Activated naive CD4-positive, alpha-beta T cell treated with Interleukin-2 at 50 U/mL for 16 hours (primary cell): ENCODE data around the gene DENND2A.
"Not testable (repeated sequence)": the region's sequence is repeated elsewhere in the genome, so short reads cannot be mapped to it uniquely, and the experiment has no call there.

Source experiments
- DNase-seq: peaks from one replicate; pipeline ENCODE4 v3.0.0-alpha.2; 2020

The DENND2A gene

DNA sequence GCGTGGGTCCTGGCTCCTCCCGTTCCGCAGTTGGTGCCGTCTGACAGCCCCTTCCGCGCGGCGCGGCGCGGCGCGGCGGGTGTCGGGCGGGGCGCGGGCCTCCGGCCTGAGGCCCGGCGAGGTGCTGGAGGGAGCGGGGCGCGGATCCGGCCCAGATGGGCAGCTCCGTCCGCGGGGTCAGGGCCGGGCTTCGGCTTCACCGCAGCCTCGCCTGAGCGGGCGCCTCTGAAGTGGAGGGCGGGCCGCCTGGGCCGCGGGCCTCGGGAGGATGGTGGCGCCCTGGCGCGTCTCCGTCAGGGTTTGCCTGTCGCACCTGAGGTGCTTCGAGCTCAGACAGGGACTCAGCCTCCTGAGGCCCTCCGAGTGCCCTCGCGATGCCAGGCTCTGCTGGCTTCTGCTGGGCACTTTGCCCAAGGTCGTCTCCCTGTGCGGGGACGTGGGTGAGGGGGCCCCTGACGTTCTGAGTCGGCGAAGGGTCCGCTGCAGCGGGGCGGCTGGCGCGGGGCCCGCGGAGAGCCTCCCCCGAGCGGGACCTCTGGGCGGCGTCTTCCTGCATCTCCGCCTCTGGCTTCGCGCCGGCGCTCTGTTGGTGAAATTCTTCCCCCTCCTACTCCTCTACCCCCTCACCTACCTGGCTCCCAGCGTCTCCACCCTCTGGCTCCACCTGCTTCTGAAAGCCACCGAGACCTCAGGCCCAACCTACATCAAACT lies 32.6 kb upstream of the DENND2A start:
- peak; percentile 62 for DNase-seq

DNA sequence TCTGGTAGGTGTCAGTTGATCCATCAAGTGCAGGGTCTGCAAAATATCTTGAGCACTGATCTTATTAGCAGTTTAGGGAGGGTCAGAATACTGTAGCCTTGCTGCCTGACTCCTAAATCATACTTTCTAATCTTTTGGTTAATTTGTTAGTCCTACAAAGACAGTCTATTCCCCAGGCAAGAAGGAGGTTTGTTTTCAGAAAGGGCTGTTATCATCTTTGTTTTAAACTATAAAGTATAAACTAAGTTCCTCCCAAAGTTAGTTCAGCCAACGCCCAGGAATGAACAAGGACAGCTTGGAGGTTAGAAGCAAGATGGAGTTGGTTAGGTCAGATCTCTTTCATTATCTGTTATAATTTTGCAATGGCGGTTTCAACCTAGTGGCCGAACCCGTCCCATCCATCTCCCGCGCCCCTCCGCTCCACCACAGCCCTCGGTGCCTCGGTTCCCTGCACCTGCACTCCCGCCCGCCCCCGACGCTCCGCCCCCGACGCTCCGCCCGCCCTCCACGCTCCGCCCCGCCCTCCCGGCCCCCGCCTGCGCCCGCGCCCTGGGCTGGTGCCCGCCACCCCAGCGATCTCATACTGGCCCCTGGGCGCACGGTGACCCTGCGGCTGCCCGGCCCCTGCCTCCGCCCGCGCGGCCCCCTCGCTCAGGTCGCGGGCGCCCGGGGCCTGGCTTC lies 31.9 kb upstream of the DENND2A start, which contains the start of gene ADCK2:
TSS of gene ADCK2 (plus strand) at position 564 of the 681 bp plus-strand sequence. CDS start 386 bp downstream, outside the sequence.
- DNase-seq, result peak; percentile 61

DNA sequence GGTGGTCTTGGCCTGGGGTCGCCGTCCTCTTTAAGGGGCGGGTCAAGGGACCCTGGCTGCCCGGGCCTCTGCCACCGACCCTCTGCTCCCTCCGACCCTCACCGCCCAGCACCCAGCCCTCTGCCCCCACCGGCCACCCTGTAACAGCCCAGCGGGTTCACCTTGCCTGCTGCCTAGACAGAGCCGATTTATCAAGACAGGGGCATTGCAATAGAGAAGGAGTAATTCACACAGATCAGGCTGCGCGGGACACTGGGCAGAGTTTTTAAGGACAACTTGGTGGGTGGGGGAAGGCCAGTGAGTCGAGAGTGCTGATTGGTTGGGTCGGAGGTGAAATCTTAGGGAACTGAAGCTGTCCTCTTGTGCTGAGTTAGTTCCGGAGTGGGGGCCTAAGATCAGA lies 31.4 kb upstream of the DENND2A start:
- DNase-seq, result no peak

DNA sequence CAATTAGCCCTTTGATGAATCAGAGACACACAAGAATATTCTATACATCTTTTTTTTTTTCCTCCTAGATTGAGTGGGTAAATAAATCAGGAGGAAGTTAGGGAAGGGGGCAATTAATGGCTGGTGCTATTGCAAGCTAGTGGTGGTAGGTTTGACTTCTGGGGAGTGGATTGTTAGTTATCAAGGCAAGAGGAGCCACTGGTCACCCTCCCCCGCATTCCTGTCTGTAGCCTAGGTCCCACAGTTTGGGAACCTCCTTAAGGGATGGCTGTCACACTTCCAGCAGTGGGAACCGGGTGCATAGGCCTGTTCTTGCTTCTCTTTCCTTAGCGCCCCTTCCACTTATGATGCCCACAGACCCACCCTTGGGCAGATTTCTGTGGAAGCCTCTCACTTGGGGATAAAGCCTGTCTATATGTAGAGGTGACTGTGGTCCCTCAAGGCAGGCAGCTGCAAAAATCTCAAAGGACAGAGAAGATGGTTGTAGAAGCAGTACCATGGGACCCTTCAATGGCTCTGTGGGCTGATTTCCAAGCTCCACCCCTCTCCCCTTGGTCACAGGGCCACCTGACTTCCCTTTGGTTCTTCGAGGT lies 29.8 kb upstream of the DENND2A start:
- no peak for DNase-seq

DNA sequence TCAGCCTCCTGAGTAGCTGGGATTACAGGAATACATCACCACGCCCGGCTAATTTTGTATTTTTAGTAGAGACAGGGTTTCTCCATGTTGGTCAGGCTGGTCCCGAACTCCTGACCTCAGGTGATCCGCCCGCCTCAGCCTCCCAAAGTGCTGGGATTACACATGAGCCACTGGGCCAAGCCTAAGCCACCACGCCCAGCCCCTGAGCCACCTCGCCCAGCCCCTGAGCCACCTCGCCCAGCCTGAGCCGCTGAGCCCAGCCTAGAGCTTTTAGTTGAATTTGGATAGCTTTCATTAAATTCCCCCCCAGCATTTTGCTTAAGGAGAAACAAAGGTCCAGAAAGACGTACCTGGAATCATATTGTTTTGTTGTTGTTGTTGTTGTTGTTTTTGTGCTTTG lies 29.2 kb upstream of the DENND2A start:
- not testable (repeated sequence) for DNase-seq

DNA sequence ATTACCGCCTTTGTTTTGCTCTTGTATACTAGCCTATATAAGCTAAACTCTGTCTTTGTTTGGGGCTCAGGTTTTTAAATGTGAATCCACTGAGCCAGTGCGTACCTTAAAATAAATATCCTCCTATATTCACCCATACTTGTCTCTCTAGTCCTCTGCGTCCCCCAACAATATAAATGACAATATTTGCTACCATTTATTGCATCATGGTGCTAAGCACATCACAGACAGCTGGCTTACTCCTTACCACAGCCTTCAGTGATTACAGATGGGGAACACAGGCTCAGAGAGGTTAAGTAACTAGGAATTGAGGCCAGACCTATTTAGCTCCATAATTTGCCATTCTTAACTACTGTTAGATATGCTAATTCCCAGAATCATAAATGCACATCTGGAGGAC lies 28.7 kb upstream of the DENND2A start:
- DNase-seq, result no peak

DNA sequence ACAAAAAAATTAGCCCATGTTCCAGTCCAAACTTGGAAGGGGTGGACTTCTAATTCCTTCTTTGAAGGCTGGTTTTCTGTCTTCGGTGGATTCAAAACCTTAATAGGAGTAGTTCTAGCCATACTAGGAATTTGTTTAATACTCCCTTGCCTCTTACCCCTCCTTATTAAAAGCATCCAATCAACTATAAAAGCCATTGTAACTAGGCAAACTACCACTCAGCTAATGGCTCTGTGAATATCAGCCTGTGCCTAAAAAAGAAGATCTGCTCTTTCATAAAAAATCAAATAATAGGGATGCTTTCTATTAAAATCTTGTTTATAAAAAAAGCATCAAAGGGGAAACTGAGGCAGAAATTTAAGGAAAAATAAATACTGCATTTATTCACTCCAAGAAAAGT lies 28.0 kb upstream of the DENND2A start:
- no peak for DNase-seq

DNA sequence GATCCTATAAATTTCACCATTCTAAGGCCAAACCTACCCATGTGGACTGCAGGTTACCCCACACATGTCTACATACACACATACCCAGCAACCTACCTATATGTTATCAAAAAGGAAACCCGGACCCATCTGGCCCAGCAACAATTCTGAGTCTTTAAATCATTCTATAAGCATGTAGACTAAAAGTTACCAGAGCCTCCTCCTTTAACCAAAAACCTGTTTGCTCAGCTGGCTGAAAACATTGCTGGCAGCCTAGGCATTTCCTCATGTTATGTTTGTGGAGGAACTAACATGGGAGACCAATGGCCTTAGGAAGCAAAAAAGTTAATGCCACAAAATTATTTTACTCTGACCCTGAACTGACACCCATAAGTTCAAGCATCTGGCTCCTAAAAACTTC lies 26.9 kb upstream of the DENND2A start:
- DNase-seq, result no peak

DNA sequence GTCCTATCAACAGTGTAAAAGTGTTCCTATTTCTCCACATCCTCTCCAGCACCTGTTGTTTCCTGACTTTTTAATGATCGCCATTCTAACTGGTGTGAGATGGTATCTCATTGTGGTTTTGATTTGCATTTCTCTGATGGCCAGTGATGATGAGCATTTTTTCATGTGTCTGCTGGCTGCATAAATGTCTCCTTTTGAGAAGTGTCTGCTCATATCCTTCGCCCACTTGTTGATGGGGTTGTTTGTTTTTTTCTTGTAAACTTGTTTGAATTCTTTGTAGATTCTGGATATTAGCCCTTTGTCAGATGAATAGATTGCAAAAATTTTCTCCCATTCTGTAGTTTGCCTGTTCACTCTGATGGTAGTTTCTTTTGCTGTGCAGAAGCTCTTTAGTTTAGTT lies 22.3 kb upstream of the DENND2A start:
- DNase-seq, result not testable (repeated sequence)

DNA sequence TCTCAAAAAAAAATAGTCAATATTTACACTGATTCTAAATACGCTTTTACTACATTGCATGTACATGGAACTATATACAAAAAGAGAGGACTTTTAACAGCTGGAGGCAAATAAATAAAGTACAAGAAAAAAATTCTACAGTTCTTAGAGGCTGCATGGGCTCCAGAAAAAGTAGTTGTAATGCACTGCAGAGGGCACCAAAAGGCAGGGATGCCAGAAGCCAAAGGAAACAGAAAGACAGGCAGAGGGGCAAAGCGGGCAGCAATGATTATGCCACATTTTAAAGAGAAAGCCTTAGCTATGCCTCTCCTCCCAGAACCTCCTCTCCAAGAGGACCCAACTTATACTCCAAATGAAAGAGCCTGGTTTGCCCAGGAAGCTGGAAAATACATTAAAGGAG lies 20.5 kb upstream of the DENND2A start:
- DNase-seq, result no peak

DNA sequence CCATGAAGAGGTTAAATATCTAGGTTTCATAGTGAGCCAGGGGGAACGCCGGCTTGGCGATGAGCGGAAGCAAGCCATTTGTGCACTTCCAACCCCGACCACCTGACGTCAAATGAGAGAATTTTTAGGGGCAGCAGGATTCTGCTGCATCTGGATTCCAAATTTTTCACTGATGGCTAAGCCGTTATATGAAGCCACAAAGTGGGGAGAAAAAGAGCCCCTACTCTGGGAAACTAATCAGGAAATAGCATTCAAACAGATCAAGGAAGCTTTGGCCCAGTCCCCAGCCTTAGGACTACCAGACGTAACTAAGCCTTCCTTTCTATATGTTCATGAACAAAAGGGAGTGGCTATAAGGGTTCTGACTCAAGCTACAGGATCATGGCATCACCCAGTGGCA lies 19.2 kb upstream of the DENND2A start:
- no peak for DNase-seq

DNA sequence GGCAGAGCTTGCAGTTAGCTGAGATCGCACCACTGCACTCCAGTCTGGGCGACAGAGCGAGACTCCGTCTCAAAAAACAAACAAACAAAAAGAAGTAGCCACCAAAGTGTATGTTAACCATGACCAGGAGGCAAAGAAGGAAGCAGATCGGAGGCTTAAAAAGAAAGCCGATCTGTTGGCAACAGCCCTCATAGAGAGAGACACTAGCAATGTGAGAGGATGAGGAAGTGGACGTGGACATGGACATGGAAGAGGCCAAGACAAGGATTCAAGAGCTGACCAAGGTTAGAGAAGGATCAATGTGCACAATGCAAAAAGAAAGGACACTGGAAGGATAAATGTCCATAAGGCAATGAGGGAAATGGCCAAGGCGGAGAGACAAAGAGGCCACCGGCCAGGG lies 17.3 kb upstream of the DENND2A start:
- DNase-seq, result no peak

DNA sequence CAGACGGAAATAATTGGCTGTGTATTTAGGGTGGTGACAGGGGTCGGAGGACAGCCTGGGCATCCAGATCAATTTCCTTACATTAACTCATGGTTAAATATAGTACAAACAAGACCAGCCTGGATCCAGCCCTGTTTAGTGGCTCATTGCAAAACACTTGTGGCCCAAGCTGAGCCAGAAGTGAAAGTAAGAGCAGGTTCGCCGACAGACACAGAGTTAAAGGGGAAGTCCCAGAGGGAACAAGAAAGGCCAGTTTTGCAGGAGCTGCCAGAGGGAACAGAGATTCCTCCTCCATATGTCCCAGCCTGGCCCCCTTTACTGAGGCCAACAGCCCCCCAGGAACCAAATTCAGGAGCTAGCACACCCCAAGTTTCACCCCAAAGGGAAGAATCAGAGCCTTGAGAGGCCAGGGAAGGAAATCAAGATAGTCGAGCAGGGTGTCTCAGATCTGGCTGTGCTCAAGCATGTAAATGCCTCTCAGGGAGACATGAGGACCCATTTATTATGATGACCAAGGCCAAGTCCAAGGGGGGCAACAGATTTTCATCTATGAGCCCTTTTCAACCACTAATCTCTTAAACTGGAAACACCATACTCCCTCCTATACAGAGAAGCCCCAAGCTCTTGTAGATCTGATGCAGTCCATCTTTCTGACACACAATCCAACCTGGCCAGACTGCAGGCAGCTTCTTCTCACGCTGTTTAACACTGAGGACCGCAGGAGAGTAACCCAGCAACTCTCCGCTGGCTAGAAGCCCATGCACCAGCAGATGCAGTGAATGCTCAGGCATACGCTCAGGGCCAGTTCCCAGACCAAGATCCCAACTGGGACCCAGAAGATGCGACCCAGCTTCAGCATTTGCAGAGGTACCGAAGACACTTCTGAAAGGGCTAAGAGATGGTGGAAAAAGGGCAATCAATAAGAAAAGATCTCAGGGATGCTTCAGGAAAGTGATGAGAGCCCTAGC lies 16.2 kb upstream of the DENND2A start:
- DNase-seq, result peak; percentile 36

DNA sequence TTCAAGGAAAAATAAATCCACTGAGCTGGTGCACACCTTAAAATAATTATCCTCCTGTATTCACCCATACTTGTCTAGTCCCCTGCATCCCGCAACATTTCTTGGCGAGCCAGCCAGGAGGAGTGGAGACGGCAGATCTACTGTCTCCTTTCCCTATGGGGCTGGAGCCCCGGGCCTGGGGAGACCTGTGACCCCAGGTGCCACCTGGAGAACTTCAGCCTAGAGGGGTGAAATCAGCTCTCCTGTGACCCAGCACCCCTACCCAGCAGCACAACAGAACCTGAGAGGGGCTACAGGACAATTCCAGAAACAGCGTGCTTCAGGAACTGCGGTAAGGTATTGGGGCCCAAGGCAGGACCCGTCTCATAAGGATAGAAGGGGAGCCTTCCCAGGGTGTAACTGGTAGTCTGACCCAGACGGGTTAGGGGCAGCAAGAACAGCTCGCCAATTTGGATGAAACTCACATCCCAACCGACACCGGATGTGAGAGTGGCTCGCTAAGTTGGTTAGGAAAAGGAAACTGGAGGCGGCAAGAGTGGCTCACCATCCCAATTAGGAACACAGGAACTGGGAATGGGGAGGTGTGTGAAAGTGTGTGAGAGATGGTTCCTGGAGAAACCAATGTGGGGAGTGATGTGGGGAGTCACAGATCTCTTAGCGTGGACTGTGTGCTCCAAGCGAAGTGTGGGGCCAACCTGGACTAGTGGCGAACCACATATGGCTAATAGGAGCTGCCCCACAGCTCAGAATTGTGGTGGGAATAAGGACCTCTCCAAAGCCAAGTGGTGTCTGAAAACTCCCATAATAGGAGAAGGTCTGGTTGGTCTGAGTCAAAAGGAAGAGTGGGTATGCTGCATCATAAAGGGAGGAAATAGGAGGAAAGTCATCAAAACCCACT lies 15.1 kb upstream of the DENND2A start:
- DNase-seq, result no peak

DNA sequence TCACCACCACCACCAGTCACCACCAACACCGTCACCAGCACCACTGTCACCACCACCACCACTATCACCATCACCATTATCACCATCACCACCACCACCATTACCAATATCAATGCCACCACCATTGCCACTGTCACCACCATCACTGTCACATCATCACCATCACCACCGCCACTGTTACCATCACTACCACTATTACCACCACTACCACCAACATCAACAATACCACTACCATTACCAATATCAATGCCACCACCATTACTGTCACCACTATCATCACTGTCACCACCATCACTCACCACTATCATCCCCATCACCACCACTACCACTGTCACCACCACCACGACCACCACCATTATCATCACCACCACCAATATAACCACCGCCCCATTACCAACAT lies 14.0 kb upstream of the DENND2A start:
- no peak for DNase-seq

DNA sequence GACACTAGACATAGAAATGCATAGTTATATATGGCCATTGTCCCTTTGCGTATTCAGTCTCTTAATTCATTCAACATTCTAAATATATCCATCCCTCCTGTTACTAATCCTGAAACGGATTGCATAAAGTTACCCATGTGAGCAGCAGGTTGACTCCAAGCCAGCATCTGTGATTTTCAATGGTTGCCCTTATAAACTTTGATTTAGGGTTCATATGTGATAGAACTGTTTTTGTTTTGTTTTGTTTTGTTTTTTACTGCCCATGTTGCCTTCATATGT lies 13.4 kb upstream of the DENND2A start:
- DNase-seq, result no peak

DNA sequence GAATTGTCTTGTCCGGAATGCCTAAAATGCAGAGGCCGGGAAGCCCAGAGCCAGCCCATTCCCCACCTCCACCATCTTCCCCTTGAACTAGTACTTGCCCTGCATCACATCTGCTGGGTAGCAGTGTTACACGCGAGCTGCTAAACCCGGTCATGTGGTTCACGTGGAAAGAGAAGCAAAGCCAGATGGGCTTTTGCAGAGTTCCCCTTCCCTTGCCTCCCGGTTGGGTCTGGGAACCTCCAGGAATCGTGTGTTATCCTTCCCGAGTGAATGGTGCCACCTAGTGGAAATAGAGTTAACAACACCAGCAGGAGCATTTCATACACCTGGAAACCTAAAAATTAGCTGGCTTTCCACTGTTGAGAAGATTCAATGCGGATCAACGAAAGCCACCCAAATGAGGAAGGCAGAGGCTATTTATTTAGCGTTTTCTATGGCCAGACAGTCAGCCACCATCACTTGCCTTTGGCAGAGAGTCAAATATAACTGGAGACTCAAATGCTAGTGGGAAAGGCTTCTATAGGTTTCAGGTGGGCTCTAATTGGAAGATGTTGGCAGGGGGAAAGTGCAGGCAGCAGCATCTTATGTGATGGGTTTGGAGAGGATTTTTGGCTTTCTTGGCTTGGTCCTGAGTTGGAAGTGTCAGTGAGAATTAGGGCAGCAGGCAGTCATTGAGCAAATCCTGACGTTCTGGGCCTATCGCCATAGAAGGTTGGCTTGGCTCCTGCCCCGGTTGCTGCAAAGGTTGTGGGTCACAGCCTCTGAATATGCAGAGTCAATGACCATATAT lies 12.9 kb upstream of the DENND2A start:
- peak; percentile 24 for DNase-seq

DNA sequence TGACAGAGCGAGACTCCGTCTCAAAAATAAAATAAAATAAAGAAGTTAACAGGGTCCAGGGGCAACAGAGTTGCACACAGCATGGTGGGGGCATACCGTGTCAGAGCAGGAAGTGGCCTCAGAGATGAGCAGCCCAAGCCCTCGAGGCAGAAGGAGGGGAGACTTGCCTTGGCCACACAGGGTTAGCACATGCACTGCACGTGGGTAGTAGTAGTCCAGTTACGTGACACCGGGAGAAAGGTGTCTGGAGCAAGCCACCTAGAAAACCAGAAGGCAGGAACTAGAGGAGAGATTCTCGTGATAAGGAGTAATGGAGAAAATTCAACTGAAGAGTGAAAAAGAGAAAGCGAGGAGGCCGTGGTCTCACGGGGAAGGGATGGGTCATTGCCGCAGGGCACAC lies 9.8 kb upstream of the DENND2A start:
- DNase-seq, result no peak

DNA sequence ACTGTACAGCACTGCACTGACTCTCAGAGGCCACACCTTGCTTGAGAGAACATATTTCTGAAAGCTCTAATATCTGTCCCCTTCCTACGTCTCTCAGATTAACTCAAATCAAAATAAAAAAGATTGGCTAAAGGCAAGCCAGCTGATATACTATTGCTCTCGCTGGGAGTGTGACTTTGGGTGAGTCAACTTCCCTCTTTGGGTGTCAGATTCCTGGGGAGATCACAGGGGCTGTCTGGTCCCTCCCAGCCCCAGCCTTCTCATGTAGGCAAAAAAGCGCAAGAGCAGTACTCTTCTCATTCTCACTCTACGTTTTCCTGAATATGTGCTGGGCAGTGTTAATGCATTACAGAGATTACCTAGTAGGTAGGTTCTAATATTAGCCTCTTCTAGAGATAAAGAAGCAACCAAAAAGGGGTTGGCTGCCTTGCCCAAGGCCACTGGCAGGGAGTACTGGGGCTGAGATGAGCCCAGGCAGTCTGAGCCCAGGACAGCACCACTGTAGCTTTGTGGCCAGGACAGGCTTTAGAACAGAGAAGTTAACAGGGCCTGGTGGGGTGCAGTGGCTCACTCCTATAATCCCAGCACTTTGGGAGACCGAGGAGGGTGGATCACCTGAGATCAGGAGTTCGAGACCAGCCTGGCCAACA lies 9.1 kb upstream of the DENND2A start:
- DNase-seq, result no peak

DNA sequence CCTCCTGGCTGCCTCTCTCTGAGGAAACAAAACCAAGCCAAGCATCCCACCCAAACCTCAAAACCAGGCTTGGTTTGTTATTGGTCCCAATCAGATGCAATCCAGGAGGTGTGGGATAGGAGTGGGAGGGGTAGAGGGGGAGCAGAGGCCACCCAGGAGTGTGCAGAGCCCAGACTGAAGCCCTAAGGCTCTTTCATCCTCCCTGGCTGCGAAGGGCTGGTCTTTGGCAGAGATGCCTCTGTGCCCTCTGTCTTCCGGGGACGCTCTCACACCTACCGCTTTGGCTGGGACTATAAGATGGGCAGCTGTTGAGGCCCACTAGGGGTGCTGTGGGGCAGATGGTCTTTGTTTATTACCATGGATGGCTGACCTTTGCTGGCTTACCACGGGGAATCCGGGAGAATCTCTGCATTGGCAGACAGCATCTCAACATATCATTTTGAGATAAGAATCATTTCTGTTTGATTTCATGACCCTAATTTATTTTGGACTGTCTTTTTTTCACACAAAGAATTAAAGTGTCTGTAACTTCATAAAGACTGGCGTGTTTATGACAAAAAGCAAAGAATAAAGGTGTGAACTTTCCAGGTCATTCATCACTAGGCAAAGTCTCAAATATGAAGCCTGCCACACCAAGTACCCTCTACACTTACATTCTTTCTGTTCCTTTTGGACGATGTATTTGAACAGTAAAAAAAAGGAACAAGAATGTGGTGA lies 6.5 kb upstream of the DENND2A start:
- peak; percentile 28 for DNase-seq
